ENCODE data around the gene PRKAG1.
A peak's percentile ranks its signal among the peaks of the same experiment; 100 is the strongest.

DNA sequence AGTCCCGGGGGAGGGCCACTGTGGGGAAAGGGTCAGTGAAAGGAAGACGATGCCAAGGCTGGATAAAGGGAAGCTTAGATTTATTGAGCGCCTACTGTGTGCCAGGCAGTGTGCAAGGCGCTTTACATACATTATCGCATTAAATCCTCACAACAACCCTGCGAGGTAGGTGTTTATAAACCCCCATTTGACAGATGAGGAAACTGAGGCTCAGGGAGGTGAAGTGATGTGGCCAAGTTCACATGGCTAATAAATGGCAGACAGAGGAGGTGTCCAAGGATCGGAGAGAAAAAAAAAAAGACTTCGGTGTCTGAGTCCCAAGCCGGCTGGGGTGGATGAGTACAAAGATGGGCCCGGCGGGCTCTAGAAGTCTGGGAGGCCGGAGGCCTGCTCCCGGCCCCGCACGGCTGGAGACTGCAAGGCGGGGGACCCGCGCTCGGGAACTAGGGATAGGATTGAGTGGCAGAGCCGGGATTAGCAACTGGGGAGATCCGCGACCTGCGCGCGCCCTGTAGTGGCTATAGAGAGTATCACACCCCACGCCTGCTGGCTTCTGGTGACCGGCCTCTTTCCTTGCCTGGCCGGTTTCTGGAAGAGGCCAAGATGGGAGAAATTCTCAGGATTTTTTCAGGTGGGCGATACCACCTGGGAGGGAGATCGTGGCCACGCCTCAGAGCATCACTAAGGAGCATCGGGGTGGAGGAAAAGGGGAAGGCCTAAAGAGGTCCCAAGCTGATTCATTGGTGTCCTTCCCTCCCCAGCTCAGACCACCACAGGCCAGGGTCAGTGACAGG, 23.3 kb downstream of the PRKAG1 start:
- TF ChIP-seq POLR2AphosphoS5 (IDR thresholded peaks at IDR 0.05; ENCODE audit: borderline replicate concordance, low read depth, low read length), result peak; percentile 5; the same call in 1 of the 2 replicates
- TF ChIP-seq EZH2 (IDR thresholded peaks at IDR 0.05), result no peak
